NCI-H748 (cell line): ENCODE measurements around the gene NPTX1.

ENCODE experiments used
- DNase-seq: peaks from one replicate; lab custom pipeline; 2025; ENCODE audit not compliant: unreplicated experiment; lab: John Stamatoyannopoulos, UW

Gene NPTX1

GRCh38 chr17:80445007-80445725 lies 31.2 kb downstream of the NPTX1 start:
- DNase-seq = no peak

DNA sequence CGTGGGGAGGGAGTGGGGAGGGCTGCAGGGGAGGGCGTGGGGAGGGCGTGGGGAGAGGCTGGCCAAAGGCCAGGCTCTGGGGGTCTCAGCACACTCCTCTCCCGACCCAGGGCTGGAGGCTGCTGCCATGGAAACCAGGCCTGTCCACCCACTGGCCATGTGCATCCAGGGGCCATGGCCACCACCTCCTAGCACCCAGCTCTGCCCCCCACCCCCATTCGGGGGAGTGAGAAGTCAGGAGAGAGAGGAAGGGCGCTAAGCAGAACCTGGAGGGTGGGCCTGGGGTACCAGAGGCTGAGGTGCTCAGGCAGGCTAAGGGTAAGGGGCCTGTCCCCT lies 31.8 kb downstream of the NPTX1 start:
- no peak for DNase-seq

DNA sequence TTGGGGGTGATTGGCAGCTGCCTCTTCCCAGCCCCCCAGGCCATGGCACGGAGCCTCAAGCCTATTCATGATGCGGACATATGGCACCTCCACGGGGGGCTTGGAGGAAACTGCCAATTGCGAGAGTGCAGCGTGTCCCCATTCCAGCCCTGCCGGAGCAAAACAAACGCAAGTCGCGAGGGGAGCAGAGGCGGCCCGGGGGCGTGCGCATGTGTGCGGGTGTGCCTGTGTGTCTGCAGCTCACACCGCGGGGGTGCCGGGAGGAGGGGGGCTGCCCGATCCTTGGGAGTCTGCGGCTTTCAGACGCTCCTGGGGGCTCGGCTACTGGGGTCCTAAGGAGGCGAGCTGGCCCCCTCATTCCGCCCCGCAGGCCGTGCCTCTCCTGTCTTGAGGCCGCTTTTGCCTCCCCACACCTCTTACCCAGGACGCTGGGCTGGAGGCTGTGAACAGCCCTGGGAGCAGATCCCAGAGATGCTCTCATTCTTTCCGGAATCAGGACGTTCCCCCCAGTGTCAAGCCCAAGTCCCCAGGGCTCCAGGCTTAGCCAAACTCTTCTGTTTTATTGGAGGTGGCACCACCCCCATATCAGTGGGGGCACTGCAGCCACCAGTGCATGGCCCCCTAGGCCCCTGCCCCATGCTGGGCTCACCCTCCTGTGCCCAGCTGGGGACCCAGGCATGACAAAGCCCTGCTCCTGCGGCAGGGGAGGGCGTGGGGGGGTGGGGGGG lies 32.3 kb downstream of the NPTX1 start:
- peak; percentile 15 for DNase-seq

GRCh38 chr17:80443498-80443897 lies 32.9 kb downstream of the NPTX1 start:
- no peak for DNase-seq

DNA sequence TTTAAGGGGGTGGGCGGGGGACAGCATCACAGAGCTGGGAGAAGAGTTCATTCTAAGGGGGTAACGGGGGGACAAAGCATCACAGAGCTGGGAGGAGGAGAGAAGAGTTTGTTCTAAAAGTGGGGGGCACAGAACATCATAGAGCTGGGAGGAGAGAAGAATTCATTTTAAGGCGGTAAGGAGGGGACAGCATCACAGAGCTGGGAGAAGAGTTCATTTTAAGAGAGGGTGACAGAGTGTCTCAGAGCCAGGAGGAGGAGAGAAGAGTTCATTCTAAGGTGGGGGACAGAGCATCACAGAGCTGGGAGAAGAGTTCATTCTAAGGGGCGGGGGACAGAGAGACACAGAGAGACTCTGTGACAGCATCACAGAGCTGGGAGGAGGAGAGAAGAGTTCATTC lies 33.6 kb downstream of the NPTX1 start:
- no peak for DNase-seq

DNA sequence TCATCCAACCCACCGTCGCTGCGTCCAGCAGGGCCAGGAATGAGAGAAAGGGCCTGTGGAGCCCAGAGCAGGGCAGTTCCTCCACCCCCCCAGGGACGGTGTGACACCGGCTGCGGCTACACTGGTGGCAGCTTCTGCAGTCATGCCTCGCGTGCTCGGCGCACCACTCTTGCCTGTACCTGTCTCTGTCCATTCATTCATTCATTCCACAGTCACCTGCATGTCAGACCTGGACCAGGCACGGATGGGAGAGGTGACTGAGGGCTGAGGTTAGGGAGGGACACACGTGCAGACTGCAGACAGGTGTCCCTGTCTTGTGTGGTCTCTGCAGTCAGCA lies 34.1 kb downstream of the NPTX1 start:
- no peak for DNase-seq

- no peak for DNase-seq
Measured at GRCh38 chr17:80441598-80442322, 34.6 kb downstream of the NPTX1 start.

DNA sequence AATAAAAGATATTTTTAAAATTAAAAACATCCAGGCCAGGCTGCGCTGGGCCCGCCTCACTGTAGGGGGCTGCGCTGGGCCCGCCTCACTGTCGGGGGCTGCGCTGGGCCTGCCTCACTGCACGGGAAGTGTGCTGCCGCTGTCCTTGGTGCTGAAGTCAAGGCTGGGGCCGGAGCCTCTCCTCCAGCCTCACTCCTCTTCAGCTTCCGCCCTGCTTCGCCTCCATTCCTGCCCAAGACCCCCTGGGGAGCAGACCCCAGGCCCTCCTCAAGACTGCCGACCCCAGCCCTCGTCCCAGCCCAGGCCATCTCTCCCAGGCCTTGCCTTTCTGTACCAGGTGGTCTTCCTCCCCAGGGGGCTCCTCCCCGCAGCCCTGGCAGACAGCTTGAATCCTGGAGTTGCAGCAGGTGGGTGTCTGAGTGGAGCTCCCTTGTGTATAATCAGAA lies 35.3 kb downstream of the NPTX1 start:
- DNase-seq = no peak

- no peak for DNase-seq
Measured at GRCh38 chr17:80439499-80439898, 36.9 kb downstream of the NPTX1 start.

- no peak for DNase-seq
Measured at GRCh38 chr17:80438806-80439205, 37.6 kb downstream of the NPTX1 start.

DNA sequence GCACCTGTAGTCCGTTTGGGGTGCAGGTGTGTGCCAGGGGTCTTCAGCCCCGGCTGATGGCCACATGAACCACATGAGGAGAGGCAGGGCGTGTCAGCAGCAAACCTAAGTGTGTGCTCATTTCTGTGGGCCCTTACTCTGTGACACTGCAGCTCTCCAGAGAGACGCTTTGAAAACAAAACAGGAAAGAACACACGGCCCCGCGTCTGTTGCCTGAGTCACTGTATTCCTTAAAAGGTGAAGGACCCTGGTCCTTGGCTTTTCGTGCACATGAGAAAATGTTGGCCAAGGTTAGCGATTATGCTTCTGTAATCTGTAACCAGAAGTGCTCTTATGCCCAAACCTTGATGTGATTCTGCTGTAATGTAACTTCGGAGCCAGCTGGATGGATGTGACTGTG lies 38.9 kb downstream of the NPTX1 start:
- no peak for DNase-seq

DNA sequence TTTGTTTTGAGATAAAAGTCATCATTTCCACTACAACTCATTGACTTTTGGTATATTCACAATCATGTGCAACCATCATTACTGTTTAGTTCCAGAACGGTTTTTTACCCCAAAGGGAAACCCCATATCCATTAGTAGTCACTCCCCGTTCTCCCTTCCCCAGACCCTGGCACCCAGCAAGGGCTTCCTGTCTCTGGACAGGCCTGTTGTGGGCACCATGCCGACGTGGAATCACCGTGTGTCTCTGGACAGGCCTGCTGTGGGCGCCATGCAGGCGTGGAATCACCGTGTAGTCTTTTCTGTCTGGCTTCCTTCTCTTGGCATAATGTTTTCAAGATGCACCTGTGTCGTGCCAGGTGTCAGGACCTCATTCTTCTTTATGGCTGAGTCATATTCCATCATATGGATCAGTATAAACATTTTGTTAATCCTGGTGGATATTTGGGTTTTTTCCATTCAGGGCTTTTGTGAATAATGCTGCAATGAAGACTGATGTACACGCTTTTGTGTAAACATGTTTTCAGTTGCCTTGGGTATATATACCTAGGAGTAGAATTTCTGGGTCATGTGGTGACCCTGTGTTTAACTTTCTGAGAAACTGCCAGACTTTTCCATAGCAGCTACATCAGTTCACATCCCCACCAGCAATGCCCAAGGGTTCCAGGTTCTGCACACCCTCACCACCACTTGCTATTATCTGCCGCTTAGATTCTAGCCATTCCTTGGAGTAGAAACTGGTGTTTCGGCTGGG lies 42.3 kb downstream of the NPTX1 start:
- DNase-seq = no peak

DNA sequence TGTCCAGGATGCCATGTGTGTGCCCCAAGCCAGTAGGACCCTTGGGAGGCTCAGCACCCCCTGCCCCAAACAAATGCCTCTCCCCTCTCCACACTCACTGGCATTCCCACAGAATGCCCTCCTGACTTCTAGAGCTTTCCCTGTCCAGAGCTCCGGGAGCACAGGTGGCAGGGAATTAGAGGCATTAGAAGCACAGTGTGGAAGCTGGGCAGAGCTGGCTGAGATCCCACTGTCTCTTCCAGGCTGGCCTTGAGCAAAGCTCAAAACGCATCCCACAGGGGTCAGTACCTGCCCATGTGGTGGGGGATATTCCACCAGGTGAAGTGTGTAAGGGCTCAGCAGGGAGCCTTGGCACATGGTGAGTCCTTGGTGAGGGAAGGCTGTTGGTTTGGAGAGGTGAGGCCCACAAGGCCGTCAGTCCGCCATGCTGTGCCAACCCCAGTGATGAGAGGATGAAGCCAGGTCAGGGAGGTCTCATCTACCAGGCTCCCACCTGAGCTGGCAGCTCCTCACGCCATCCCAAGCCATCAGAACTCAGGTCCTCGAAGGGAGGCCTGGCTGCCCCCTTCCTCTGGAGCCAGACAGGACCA lies 43.4 kb downstream of the NPTX1 start:
- DNase-seq = no peak

- no peak for DNase-seq
Measured at GRCh38 chr17:80432350-80432955, 44.0 kb downstream of the NPTX1 start.

DNA sequence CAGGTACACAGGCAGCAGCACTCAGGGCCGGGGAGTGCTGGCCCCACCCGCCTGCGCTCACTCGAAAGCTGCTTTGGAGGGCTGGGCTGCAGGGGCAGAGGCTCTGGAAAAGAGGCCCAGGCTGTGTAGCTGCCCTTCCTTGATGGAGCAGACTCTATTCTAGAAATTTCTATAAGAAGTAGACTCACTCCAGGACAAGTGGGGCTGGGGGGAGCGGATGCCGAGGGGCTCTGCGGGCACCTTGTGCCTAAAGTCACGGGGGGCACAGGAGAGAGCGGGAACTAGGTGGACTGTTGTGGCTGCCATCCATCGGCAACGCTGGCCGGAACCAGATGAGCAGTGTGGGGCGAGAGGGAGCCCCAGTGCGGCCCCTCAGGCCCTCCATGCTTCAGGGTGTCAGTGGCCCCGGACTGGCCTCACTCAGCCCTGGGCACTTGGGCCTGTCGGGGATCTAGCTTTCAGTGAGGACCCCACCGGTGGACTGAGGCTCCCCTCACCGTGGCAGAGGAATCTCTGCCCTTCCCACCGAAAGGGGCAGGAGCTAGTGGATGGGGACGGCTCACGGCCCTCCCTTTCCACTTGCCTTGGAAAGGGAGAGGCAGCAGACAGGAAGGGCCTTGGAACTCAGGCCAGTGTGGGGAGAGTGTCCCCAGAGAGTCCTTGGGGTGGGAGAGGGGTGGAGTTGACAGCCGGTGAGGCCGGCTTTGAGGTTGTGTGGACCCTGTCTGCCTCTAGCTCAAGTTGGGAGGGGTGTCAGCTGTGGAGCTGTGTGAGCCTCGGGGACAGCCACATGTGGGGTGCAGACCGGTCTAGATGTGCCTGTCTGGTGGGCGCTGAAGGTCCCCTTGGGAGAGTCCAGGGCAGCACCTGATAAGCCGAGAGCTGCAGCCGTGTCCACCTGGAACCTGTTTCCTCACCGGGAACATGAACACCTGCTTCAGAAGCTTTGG lies 44.9 kb downstream of the NPTX1 start:
- DNase-seq = no peak

GRCh38 chr17:80430446-80431245 lies 45.8 kb downstream of the NPTX1 start:
- DNase-seq = no peak

DNA sequence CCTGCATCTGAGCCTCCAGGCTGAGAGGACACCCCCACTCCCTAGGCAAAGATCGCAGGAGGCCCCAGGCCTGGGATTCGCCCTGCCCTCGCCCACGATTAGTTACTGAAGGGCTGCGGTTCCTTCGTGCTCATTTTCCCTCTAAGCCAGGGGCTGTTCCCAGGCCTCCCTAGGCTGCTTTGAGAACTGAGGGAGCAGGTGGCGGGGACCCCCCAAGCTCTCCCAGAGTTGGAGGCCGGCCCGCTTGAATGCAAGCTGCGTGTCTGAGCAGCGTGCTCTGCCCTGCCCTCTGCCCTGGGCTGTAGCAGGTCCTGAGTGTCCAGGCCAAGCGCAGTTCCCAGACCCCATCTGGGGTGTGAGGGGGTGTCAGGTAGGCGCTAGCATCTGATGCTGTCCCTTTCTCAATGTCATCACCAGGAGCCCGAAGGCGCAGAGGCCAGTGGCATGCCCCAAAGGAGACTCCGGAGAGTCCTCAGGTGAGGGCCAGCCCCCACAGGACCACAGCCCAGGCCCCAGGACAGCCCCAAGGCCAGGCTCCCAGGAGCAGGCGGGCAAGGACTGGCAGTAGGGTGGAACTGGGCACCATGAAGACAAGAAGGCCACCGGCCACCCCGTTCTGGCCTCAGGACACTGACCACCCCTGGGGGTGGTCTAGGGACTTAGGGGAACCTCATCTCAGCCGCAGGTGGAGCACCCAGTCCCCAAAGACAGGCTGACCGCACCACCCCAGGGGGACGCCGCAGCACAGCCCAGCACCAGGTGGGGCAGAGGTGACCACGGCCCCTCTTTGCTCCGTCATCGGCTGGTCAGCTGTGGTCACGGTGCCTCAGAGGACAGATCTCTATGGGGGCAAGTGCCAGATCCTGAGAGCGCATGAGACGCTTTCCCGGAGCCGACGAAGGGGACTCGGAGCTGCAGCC lies 46.8 kb downstream of the NPTX1 start:
- no peak for DNase-seq

- DNase-seq = no peak
Measured at GRCh38 chr17:80428796-80429195, 47.6 kb downstream of the NPTX1 start.
